GM21447 (cell line): ENCODE data around the gene EDIL3.
"Not testable (repeated sequence)": the region's sequence is repeated elsewhere in the genome, so short reads cannot be mapped to it uniquely, and the experiment has no call there.

ENCODE experiments used
- ATAC-seq: cut with Tn5 transposase; IDR thresholded peaks from one replicate; pipeline ENCODE4 v1.9.1; 2021; ENCODE audit not compliant: unreplicated experiment

Gene EDIL3

DNA sequence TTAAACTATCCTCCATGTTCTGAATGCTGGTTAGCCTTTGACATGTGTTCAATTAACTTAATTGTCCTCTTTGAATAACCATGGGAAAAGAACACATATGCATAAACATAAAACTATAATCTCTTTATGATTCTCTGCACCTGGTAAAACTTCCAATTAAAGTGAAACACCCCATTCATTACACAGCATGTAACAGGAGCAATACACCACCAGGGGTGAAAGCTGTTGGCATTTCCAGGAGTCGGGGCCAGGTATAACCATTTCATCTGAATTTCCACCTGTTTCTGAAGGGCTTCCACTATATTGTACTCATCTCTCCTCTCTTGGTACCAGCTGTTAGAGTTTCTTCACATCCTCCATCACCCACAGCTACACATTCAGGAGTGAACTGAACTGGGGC, 303.8 kb downstream of the EDIL3 start:
- no peak for ATAC-seq

DNA sequence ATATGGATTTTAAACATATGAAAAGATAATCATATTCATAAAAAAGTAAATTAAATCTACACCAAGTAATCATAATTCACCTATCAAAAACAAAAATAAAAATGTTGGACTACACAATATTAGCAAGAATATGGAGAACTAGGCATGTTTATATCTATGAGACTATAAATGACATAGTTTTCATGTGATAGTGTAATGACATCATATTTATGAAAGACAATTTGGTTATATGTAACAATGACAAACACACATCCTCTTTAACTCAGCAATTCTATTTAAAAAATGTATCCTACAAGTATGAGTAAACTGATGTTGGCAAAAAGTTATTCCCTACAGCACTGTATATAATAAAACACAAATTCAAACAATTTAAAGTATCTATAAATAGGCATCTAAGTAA, 312.3 kb downstream of the EDIL3 start:
- no peak for ATAC-seq

DNA sequence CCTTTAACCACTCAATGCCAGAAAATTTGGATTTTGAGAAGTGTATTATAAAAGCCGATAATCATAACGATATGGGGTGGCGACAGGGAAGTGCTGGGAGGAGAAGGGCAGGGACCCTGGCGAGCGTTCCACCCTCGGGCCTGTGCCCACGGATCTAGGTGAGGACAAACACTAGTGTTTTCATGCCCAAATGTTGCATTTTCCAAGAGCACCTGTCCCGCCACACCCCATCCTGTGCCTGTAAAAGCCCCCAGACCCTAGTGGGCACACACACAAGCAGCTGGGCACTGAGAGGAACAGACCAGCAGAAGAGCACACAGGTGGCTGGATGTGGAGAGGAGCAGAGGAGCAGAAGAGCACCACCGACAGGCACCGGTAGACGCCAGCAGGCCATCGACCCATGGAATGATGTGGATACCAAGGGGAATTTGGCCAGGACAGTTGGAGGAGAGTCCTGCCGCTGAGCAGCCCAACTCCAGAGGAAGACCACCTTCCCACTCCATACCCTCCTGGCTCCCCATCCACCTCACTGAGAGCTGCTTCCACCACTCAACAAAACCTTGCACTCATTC, 315.0 kb downstream of the EDIL3 start:
- ATAC-seq, result no peak

DNA sequence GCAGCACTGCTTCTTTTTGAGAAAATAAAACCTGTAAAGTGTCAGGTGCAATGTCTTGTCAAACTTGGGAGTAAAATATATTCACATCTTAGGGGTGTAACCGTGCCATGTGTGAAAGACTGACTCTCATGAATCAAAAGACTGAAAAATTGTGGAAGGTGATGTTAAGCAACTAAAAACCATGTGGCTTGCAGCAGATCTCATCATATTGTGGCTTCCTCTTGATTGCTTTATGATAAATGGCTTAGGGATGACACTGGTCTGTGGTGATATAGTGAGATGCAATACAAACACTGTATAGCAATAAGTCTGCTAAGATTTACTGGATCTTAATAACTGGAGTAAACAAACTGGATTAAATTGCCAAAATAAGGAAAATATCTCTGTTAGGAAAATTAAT, 321.6 kb downstream of the EDIL3 start:
- no peak for ATAC-seq

DNA sequence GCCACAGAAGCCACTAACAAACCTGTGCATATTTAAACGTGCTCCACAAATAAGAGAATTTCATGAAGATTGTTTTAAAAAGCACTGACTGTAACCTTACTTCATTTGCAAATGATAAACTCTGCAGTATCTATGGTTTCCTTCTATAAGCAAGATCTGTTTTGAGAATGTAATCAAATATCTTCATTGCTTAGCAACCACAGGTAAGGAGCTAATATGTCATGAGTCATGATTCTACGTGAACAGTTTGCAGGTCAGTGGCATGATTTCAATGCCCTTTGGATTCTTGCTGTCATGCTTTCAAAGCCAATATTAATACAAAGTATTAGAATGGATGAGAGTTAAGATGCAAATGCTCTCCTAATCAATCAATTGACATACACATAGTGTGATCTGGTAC, 325.0 kb downstream of the EDIL3 start:
- no peak for ATAC-seq

DNA sequence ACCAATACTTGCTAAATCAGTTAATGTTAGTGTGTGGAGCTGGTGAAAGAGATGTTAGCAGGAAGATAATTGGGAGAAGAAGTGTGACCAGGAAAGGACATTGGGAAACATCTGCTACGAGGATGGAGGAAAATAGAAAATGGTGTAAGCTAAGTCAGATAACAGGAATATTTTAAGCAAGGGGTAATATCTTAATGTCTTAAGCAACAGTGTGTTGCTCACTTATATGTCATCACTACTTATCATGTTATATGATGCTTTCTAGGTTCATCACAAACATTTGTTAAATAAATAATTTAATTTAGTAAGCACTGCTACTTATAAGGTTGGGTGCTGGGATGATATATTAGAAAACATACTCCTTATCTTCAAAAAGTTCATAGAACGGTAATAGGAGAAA, 326.1 kb downstream of the EDIL3 start:
- no peak for ATAC-seq

DNA sequence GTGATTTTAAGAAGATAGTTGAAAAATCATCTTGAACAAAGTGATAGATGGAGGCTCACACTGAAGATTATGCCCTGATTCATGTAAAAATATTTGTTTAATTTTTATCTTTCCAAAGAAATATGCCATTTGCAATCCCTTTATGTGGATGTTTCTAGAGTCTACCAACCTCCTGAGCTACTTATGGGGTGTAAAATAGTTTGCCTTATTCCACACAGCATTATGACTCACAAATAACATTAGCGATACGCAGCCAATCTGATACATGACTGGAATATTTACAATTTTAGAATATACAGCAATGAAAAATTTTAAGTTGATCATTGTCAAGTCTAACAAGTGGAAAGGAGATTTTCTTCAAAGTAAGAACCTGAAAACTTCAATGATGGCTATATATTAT, 327.5 kb downstream of the EDIL3 start:
- ATAC-seq, result no peak

DNA sequence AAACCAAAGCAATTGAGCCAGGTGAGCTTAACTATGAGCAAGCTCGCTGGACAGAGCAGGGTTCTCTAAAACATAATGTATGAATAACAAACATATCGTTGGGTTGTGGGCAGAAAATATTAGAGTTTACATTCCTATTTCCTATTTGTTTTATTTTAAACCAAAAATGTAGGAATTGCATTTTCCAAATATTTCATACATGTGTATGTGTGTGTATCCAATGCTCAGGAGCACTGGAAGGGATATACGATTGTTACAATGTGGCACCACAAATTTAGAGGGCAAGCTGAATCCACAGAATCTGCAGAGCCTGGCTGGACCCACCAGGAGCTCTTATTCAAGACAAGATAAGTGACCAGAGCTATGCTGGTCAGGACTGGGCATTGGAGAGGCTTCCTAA, 338.7 kb downstream of the EDIL3 start:
- ATAC-seq, result no peak

DNA sequence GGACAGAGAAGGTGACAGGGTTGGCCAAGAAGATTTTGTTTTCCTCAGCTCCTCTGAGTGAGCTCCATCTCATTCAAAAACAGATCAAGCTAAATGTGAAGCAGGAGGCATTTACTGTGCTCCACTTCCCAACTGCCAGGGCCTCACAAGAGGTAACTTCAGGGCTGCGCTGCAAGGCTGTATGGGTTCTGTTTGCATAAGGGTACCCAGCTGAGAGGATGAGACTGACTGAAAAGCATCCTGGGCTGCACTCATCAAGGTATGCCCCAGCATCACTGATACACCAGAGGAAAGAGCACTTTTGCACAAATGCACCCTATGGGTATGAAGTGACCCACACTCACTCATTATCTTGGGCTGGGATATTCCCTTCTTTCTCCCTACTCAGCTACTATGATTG, 347.8 kb downstream of the EDIL3 start:
- no peak for ATAC-seq

DNA sequence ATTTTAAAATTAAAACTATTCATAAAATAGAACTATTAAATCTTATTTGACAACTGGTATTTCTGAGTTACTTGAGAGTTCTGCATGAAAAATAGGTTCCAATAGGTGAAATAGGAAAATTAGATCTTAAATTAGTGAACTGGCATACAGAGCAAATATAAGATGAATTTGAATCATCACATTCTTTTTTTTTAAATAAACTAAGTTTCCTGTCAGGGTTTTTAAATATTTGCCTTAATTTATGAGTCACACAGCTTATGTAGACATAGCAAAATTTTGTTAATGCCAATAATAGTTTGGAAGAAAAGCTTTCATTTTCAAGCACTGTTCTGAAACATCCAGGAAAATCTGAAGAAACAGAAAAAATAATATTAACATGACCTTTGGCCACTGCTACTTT, 352.4 kb downstream of the EDIL3 start:
- no peak for ATAC-seq

DNA sequence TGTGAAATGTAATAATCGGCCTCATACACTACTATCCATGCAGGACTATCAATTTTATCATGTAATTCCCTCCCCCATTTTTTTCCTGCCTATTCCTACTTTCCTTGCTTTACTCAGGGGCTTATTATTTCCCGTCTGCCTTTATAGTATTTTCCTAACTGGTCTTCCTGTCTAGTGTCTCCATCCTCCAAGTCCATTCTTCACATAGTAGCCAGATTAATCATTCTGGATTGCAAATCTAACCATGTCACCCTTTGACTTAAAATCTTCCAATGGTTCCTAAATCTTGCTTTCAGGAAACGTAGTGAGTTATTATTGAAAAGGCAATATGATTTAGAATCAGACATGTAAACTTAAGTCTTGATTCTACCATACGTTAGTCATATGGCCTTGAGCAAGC, 356.6 kb downstream of the EDIL3 start:
- ATAC-seq, result no peak

DNA sequence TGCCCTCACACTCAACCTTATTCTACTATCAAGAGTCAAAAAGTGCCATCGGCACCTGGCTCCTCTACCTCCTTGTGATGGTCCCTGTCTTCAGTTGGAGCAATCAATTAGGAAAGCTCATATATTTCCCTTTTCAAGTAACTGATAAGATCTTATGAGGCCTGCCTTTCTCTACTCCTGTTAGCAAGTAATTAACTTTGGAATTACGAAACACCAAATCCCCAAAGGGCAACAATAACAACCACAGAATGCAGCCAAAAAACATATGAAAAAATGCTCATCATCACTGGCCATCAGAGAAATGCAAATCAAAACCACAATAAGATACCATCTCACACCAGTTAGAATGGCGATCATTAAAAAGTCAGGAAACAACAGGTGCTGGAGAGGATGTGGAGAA, 366.2 kb downstream of the EDIL3 start:
- not testable (repeated sequence) for ATAC-seq

DNA sequence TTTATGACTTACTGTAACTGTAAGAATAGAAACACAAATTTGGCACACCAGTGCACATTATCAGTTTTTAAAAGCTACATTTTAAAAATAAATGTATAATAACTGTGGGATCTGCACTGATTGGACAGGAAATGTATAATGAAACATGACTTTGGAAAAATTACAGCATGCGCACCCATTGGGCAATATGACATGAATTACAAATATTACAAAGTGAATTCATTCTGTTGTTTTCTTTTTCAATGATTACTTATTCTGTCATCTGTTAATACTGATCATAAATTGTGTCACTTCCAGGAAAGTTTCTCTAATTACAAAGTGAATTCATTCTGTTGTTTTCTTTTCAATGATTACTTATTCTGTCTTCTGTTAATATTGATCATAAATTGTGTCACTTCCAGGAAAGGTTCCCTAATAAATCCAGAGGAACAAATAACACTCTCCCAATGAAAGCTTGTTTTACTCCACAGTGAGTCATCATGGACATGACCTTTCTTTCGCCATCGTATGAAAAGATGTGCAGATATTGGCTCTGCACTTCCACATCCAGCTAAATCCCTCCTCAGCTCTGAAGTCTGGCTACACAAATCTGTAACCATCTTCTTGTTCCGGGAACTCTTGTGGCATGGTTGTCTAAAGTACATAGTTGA, 367.0 kb downstream of the EDIL3 start:
- ATAC-seq, result no peak

DNA sequence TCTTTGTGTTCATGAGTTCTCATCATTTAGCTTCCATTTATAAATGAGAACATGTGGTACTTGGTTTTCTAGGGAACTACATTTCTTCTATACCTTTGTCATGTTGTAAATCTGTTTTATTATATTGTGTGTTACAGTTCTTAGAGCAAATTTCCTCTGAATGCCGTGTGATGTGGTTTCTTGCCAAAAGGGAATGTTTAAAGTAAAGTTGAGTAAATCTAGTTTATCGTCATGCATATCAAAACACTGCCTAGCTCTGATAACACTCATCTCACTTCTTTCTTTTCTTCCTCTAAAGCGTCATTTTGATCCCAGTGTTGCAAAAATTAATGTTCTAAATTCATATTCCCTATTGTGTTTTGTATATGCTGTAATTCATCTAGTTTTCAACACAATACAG, 368.6 kb downstream of the EDIL3 start:
- no peak for ATAC-seq

DNA sequence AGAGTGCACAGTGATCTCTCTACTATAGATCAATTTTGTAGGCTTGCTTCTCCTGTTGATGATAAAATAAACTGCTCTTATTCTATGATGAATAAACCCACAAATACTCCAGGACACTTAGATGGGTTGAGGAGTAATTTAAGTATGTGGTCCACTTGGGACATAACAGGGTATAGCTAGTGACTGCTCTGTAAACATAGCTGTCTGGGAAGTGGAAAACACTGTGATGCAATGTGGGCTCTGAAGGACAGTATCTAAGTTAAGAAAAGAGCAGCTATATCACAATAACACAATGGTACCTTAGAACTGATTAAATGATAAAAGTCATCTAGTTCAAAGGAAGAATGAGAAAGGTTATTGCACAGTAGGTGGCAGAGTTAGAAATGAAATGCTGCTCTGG, 369.7 kb downstream of the EDIL3 start:
- no peak for ATAC-seq

DNA sequence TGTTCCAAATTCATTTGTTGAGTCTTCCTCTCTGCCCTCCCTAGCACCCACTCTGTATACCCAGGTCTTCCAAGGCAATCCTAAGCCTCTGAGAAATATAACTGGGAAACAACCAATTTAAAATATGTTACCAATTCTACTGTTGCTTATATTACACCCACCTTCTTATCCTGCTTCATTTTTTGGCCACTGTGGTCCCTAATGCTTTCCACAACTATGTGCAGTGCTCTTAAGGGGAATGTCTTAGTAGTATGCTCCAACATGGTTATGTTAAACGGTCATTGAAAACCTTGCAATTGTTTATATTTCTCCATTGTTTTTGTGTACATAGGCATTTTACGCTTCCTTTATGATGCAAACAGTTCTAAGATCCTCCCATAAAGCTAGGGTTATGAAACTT, 390.9 kb downstream of the EDIL3 start:
- no peak for ATAC-seq

DNA sequence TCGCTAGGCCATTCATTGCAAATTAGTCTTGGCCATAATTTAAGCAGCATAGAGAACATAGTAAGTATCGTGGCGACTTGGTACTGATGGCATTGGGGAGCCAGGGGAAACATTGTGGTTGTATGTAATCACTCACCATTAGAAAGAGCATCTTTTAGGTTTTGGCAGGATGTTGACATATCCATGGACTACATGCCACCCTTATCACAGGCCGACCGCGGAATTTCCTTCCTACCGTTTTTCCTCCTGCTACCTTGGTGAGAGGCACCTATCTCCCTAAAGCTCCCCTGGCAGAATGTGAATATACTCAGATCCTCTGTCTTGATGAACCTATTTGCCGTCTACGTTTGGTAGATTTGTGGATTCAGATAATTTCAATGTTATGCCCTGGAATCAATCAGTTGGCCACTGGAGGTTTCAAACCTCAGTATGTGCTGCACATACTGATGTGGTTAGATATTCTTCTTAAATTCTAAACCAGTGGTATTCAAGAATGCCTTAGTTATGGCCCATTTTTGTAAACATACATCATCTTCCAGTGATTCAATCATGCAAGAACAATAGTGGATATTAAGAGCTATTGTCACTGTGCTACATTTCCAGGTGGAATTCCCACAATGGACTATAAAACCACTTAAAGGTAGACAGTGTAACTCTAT, 393.0 kb downstream of the EDIL3 start:
- no peak for ATAC-seq

DNA sequence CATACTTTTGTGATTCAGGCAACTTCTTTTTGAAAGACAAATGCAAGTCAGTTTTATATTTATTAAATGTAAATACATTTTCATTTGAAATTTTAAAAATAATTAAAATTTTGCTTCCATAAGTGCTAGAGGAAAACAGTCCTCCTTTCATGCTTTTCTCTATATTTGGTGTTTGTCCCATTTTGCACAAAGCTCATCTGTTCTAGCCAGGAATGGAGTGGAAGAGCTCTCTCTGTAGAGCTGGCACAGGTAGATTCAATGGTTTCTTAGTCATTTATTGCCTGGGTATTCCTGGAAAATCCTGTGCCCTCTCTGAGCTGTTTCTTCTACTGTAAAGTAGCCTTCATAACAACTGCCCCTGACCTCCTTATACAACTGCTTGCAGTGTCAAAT, 396.4 kb downstream of the EDIL3 start:
- no peak for ATAC-seq

DNA sequence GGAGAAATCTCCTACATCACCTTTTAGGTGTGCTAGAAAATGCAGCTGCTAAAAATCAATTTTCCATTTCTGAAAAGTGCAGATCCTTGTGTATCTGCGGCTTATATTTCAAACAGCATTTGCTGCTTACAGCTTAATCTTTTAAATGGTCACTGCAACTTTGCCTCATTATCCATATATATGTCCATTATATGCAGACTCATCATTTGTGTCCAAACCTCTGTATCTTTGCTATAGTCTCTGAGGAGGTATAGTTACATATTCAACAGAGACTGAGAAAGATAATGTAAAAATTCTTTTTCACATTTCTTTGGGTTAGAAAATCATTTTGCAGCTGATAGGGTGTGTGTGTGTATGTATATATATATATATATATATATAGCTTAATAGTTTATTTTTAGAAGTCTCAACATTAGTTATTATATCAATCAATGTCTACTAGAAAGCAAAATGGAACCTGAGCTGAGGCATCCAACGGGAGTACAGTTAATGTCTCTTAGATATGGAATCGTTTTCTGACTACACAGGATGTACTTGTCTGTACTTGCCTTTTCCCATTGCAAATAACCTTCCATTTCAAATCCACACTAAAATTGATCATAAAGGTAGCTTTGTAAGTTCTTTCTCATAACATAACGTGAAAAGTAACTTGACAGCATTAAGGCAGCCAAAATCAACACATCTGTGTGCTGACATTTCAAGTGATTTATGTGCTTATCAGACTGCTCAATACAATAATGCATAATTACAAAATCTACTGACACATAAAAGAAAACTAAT, 397.0 kb downstream of the EDIL3 start:
- ATAC-seq, result no peak

DNA sequence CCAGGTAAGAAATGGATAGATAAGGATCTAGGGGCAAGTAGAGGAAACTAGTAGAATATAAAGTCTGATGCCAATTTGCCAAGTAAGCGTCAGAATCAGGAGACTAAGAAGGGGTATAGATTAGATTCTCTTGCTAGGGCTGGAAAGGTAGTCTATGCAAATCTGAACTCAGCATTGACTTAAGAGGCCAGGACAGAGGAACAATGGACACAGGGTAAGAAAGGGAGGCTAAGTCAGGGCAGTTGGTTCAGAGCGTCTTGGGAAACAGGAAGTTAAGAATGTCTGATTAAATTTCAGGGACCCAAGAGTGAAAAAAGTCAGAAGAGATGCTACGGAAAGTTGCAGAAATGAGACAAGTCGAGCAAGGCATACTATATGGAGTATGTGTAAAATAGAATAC, 400.8 kb downstream of the EDIL3 start:
- no peak for ATAC-seq

DNA sequence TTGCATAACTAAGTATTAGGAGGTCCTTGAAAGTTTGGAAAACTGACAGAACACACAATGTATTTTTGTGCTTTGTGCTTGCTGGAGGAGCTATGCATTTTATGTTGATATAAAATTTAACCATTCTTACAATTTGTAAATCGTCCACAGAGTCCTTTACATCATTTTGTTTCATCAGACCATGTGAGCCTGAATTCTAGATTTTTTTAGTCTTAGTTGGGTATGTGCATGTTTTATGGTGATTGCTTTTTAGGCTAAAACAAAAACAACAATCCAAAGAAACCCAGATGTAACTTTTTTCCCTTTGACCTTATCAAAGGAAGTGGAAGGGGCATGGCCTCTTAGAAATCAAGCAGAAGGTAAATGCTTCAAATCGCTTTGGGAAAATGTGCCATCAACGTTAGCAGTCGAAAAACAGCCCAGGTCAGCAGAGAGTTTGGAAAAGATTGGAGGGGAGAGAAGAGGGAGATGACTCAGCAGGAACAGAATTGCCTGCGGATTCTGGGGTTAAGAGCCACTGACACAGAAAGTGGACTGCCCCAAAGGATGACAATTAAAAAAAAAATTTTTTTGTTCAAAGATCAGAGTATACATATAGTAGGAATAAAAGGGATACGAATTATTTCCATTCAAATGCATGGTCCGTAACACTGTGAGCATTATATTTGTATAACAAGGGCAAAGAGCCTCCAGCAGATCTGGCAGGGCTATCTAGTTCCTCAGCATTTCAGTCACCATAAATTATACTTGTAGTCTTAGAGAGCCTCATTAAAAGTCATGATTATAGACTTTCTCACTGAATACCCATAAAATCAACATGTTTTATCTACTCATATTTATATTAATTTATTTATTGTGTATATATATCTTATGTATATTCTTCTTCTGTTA, 410.5 kb downstream of the EDIL3 start:
- ATAC-seq, result no peak
